Measurements from ENCODE around the gene IPCEF1.

IPCEF1 gene

DNA sequence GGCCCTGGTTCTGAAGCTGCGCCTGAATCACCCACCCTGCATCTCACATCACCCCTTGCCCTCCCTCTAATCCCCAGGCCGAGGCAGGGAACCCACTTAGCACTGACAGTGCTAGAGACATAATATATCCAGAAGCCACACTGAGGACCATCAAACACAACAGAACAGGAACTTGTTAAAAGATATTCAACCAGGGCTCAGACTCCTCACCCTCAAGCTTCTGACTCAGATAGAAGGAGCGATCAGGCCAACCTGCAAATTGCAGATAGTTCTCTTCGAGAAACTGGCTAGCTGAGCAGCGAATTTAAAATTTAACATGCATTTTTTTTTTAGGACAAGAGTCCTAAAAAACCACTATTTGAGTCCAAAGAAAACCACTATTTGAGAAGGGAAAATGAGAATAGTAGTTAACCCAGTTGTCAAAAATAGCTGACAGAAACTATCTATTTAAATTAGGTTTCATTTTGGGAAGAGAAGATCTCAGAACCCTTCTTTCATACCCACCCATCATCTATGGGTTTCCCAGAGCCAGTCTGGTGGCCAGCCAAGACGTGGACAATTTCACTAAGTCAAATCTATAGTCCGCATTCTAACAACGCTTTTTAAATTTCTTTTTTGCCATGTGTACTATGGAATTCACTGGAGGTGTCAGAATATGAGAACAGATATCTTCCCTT, 222.0 kb downstream of the IPCEF1 start:
- H3K4me3 ChIP-seq (ENCODE audit: low read depth, low read length) = no peak overlapping the region
- no peak for DNase-seq (ENCODE audit: low read depth)
- TF ChIP-seq POLR2A (IDR thresholded peaks at IDR 0.05; ENCODE audit: extremely low read depth, insufficient read length) (no peak), MYC (IDR thresholded peaks at IDR 0.05; ENCODE audit: low read depth, low read length) (no peak)
- TF ChIP-seq, protein P1, sequence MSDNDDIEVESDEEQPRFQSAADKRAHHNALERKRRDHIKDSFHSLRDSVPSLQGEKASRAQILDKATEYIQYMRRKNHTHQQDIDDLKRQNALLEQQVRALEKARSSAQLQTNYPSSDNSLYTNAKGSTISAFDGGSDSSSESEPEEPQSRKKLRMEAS (IDR thresholded peaks at IDR 0.05; ENCODE audit: low read depth, low read length) = no peak
- TF ChIP-seq, protein P2, sequence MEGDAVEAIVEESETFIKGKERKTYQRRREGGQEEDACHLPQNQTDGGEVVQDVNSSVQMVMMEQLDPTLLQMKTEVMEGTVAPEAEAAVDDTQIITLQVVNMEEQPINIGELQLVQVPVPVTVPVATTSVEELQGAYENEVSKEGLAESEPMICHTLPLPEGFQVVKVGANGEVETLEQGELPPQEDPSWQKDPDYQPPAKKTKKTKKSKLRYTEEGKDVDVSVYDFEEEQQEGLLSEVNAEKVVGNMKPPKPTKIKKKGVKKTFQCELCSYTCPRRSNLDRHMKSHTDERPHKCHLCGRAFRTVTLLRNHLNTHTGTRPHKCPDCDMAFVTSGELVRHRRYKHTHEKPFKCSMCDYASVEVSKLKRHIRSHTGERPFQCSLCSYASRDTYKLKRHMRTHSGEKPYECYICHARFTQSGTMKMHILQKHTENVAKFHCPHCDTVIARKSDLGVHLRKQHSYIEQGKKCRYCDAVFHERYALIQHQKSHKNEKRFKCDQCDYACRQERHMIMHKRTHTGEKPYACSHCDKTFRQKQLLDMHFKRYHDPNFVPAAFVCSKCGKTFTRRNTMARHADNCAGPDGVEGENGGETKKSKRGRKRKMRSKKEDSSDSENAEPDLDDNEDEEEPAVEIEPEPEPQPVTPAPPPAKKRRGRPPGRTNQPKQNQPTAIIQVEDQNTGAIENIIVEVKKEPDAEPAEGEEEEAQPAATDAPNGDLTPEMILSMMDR (IDR thresholded peaks at IDR 0.05; ENCODE audit: low read depth, low read length) = no peak

DNA sequence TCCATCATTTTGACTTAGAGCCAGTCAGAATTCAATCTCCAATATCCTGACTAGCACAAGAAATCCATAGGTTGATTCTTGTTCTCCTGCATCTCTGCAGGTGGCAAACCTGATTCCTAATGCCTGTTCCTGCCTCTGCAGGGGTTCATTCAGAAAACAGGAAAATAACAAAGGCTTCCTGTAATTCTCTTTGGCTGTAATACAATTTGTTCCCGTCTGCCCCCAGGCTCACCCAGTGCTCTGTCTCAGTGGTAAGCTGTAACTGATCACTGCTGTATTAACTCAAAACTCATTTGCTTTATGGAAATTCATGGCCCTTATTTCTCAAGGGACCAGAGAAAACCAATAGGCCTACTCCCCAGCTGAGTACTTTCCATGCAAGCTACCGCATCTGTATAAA, 228.9 kb downstream of the IPCEF1 start:
- no peak for DNase-seq (ENCODE audit: low read depth)
- TF ChIP-seq, protein P1 (IDR thresholded peaks at IDR 0.05; ENCODE audit: low read depth, low read length) = no peak
- TF ChIP-seq POLR2A (IDR thresholded peaks at IDR 0.05; ENCODE audit: extremely low read depth, insufficient read length) (no peak), MYC (IDR thresholded peaks at IDR 0.05; ENCODE audit: low read depth, low read length) (no peak)
- TF ChIP-seq, protein P2 (IDR thresholded peaks at IDR 0.05; ENCODE audit: low read depth, low read length) = no peak
- H3K4me3 ChIP-seq (ENCODE audit: low read depth, low read length) = no peak overlapping the region

DNA sequence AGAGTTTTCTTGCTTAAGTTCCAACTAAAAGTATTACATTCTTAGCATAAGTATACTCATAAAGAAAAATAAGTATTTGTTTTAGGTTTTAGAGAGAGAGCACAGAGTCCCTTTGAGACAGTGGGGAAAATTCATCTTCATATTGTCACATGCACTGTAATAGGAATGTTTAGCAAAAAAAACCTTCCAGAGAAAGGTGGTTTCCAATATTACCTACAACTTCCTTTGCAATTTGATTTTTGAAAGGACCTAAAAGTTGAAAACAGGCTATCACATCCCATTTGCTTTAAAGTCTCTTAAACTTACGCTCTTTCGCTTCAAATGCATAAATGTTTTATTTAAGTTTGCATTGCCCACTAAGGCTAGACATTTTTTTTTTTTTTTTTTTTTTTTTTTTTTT, 231.2 kb downstream of the IPCEF1 start:
- H3K4me3 ChIP-seq (ENCODE audit: low read depth, low read length) = no peak overlapping the region
- TF ChIP-seq, protein P2 (IDR thresholded peaks at IDR 0.05; ENCODE audit: low read depth, low read length) = no peak
- TF ChIP-seq POLR2A (IDR thresholded peaks at IDR 0.05; ENCODE audit: extremely low read depth, insufficient read length) (no peak), MYC (IDR thresholded peaks at IDR 0.05; ENCODE audit: low read depth, low read length) (no peak)
- TF ChIP-seq, protein P1 (IDR thresholded peaks at IDR 0.05; ENCODE audit: low read depth, low read length) = no peak
- peak; percentile 23 for DNase-seq (ENCODE audit: low read depth)

DNA sequence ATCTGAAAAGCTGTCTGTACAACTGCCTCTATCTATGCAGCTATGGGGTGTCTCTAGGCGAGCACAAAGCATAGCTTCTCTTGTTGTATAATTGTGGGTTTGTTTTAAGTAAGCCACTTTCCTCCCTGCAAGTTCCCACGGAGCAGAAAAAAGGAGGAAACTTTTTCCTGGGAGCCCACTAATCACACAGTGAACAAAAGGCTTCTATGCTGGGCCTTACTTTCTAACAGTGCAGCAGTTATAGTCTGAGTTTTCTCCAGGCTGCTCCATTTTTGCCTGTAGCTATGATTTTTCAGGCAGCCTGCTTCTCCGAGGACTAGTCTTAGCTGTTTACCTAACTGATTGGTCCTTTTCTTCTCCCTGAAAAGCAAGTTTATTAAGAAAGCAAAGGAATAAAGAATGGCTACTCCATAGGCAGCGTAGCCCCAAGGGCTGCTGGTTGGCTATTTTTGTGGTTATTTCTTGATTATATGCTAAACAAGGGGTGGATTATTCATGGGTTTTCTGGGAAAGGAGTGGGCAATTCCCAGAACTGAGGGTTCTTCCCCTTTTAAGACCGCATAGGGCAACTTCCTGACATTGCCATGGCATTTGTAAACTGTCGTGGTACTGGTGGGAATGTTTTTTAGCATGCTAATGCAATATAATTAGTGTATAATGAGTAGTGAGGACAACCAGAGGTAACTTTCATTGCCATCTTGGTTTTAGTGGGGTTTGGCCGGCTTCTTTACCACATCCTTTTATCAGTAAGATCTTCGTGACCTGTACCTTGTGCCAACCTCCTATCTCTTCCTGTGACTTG, 233.2 kb downstream of the IPCEF1 start:
- H3K4me3 ChIP-seq (ENCODE audit: low read depth, low read length) = no peak overlapping the region

DNA sequence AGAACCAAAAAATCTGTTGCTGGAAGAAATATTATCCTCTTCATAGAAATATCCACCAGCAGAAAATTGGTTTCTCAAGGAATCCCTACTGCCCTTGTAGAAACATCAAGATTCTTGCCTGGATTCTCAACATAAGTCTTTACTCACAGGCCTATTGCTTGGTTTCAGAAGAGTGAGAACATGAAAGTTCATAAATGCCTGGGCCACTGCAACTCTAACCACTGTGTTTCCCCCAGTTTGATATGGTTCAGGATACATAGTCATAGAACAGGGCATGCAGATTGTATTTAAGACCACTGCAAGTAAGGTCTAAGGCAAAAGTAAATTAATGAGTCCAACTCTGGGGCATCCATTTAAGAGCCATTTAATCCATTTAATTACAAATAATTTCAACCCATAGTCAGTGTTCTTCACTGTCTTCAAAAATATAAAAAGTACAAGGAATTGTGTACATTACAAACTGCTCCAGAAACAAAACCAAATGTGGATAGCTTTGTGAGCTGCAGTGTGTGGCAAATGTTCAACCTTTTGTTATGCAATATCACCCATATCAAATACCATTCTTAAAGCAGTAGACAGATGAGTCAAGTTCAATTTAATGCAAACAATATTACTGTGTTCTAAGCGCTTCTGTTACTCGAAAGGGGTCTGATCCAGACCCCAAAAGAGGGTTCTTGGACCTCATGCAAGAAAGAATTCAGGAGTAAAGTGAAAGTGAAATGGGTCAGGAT, 234.2 kb downstream of the IPCEF1 start:
- no peak overlapping the region for H3K4me3 ChIP-seq (ENCODE audit: low read depth, low read length)
- TF ChIP-seq POLR2A (IDR thresholded peaks at IDR 0.05; ENCODE audit: extremely low read depth, insufficient read length) = no peak
- TF ChIP-seq, protein P2 (IDR thresholded peaks at IDR 0.05; ENCODE audit: low read depth, low read length) = no peak
- TF ChIP-seq, protein P1 (IDR thresholded peaks at IDR 0.05; ENCODE audit: low read depth, low read length) = no peak
- no peak for TF ChIP-seq MYC (IDR thresholded peaks at IDR 0.05; ENCODE audit: low read depth, low read length)
- no peak for DNase-seq (ENCODE audit: low read depth)

More for the DNA sequence above, 233.2 kb downstream of the IPCEF1 start:
- TF ChIP-seq, protein P2 (IDR thresholded peaks at IDR 0.05; ENCODE audit: low read depth, low read length) = no peak
- no peak for TF ChIP-seq MYC (IDR thresholded peaks at IDR 0.05; ENCODE audit: low read depth, low read length)
- TF ChIP-seq POLR2A (IDR thresholded peaks at IDR 0.05; ENCODE audit: extremely low read depth, insufficient read length) = no peak
- TF ChIP-seq, protein P1 (IDR thresholded peaks at IDR 0.05; ENCODE audit: low read depth, low read length) = no peak
- DNase-seq (ENCODE audit: low read depth) = no peak

All from NB4 (cell line).